Nucleus accumbens (tissue), 56 donors: Measurements from ENCODE around the gene STON2.
"Not testable (repeated sequence)": the region's sequence is repeated elsewhere in the genome, so short reads cannot be mapped to it uniquely, and the experiment has no call there.

Source experiments
- DNase-seq, 56 donors: peaks; one replicate each; lab custom pipeline; 2025; lab: John Stamatoyannopoulos, UW

Gene STON2

GRCh38 chr14:81273961-81274575, 126.1 kb downstream of the STON2 start:
- no peak for DNase-seq

GRCh38 chr14:81273521-81273920, 126.6 kb downstream of the STON2 start:
- no peak for DNase-seq

GRCh38 chr14:81272317-81272716, 127.8 kb downstream of the STON2 start:
- DNase-seq, result no peak

- DNase-seq, result no peak
Measured at GRCh38 chr14:81269979-81270375, 130.1 kb downstream of the STON2 start.

- peak in 3 of 56 donors; percentile 14 to 22 (median 14) for DNase-seq
Measured at GRCh38 chr14:81269100-81269978, 130.8 kb downstream of the STON2 start.

- DNase-seq, result no peak
Measured at GRCh38 chr14:81268016-81268416, 132.1 kb downstream of the STON2 start.

GRCh38 chr14:81265636-81266169, 134.4 kb downstream of the STON2 start:
- no peak for DNase-seq

- no peak for DNase-seq
Measured at GRCh38 chr14:81264671-81265070, 135.5 kb downstream of the STON2 start.

- DNase-seq, result no peak
Measured at GRCh38 chr14:81263777-81264410, 136.2 kb downstream of the STON2 start.

- no peak for DNase-seq
Measured at GRCh38 chr14:81261176-81261575, 138.9 kb downstream of the STON2 start.

- DNase-seq, result no peak
Measured at GRCh38 chr14:81260732-81261131, 139.4 kb downstream of the STON2 start.

GRCh38 chr14:81256289-81256960, 143.7 kb downstream of the STON2 start:
- DNase-seq, result no peak

- DNase-seq, result no peak
Measured at GRCh38 chr14:81252278-81252677, 147.8 kb downstream of the STON2 start.

GRCh38 chr14:81247271-81247766, 152.8 kb downstream of the STON2 start:
- DNase-seq, result no peak

GRCh38 chr14:81246461-81247270, 153.5 kb downstream of the STON2 start:
- no peak for DNase-seq

GRCh38 chr14:81245771-81246170, 154.4 kb downstream of the STON2 start:
- no peak for DNase-seq

GRCh38 chr14:81244431-81244830, 155.7 kb downstream of the STON2 start:
- DNase-seq, result not testable (repeated sequence)

- DNase-seq, result no peak
Measured at GRCh38 chr14:81243499-81243898, 156.6 kb downstream of the STON2 start.

- not testable (repeated sequence) for DNase-seq
Measured at GRCh38 chr14:81236849-81237248, 163.3 kb downstream of the STON2 start.

- no peak for DNase-seq
Measured at GRCh38 chr14:81236138-81236537, 164.0 kb downstream of the STON2 start.
